HEK293T (cell line): ENCODE measurements around the gene ATF7IP.

Experiments used
- FOXM1 ChIP-seq: fragments of 450-650 bp; IDR thresholded peaks from 2 replicates; pipeline ENCODE4 v1.6.1; 2017; ENCODE audit warnings: mild to moderate bottlenecking, borderline replicate concordance
- L3MBTL2 ChIP-seq: fragments of 450-650 bp; conservative IDR thresholded peaks from 2 replicates; pipeline ENCODE4 v1.6.1; 2016; ENCODE audit warnings: mild to moderate bottlenecking
- LEF1 ChIP-seq: fragments of 450-650 bp; IDR thresholded peaks from 2 replicates; pipeline ENCODE4 v1.6.1; 2017; ENCODE audit warnings: mild to moderate bottlenecking, borderline replicate concordance
- SP1 ChIP-seq: fragments of 450-650 bp; IDR thresholded peaks from 2 replicates; pipeline ENCODE4 v1.6.1; 2017
- SUZ12 ChIP-seq: fragments of 450-650 bp; IDR thresholded peaks from 2 replicates; pipeline ENCODE4 v1.6.1; 2016; ENCODE audit warnings: mild to moderate bottlenecking

DNA sequence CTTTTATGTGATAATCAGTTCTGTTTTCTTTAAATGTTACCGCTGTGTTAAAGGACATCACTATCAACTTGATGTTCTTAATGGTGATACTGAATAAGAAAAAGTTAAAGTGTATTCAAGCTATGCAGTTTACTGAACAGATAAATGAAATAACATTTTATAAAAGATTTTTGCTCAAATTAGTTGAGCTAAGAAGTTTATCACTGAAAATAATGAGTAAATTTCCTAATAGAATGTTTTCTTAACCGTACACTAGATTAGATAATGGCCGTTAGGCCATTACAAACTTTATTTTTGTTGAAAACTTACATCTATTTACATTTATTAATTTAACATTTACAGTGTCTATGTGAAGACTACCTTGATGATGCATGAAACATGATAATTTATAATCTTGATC, 25.0 kb downstream of the ATF7IP start:
- no peak for TF ChIP-seq L3MBTL2
- no peak for TF ChIP-seq FOXM1
- no peak for TF ChIP-seq SP1
- no peak for TF ChIP-seq LEF1
- no peak for TF ChIP-seq SUZ12
